Neural cell (in vitro differentiated cells): Measurements from ENCODE around the gene KCNJ10. TPM values are rescaled to one million over a fixed set of nuclear protein-coding genes. Genes with fewer than 3 reads are reported as not detected.

Experiments used
- H2AFZ ChIP-seq: fragments of 200-600, 300-800 bp; sonication (generic), shearing (Covaris generic); 2 replicates; pipeline ENCODE4 v1.6.0; 2014; ENCODE audit warnings: low read depth, mild to moderate bottlenecking, antibody characterized with exemption, low read length, moderate library complexity
- H3F3A ChIP-seq: fragments of 200-600 bp; shearing (Covaris generic); 2 replicates; pipeline ENCODE4 v1.6.1; 2016; ENCODE audit warnings: mild to moderate bottlenecking, moderate library complexity, mixed read lengths, antibody characterized with exemption, low read length; ENCODE audit not compliant: insufficient read depth, poor library complexity, severe bottlenecking
- H3K27ac ChIP-seq: fragments of 200-600, 300-800 bp; sonication (generic), shearing (Covaris generic); 2 replicates; pipeline ENCODE4 v1.5.1; 2014; ENCODE audit warnings: mild to moderate bottlenecking, low read length, moderate library complexity
- H3K27me3 ChIP-seq: fragments of 300-800, 200-600 bp; sonication (generic), shearing (Covaris generic); 2 replicates; pipeline ENCODE4 v1.6.0; 2014; ENCODE audit warnings: mild to moderate bottlenecking, low read depth, low read length, moderate library complexity; ENCODE audit not compliant: insufficient read depth
- H3K36me3 ChIP-seq: fragments of 300-800, 200-600 bp; sonication (generic), shearing (Covaris generic); 2 replicates; pipeline ENCODE4 v1.5.1; 2014; ENCODE audit warnings: mild to moderate bottlenecking, antibody characterized with exemption, low read length, moderate library complexity; ENCODE audit not compliant: insufficient read depth
- H3K4me2 ChIP-seq: fragments of 300-800, 200-600 bp; sonication (generic), shearing (Covaris generic); 2 replicates; pipeline ENCODE4 v1.6.0; 2014; ENCODE audit warnings: mild to moderate bottlenecking, low read length
- H3K4me3 ChIP-seq: fragments of 300-800, 200-600 bp; sonication (generic), shearing (Covaris generic); 2 replicates; pipeline ENCODE4 v1.5.1; 2014; ENCODE audit warnings: mild to moderate bottlenecking, low read length, moderate library complexity
- H3K79me2 ChIP-seq: fragments of 200-600 bp; shearing (Covaris generic); replicated peaks from 2 replicates; pipeline ENCODE4 v1.6.0; 2014; ENCODE audit warnings: mild to moderate bottlenecking, low read length, moderate library complexity; ENCODE audit not compliant: insufficient read depth
- H3K9ac ChIP-seq: fragments of 300-800, 200-600 bp; sonication (generic), shearing (Covaris generic); 2 replicates; pipeline ENCODE4 v1.6.1; 2016; ENCODE audit warnings: mild to moderate bottlenecking, low read length, mixed read lengths
- H3K9me2 ChIP-seq: fragments of 200-600 bp; shearing (Covaris generic); 2 replicates; pipeline ENCODE4 v1.6.1; 2016; ENCODE audit warnings: mild to moderate bottlenecking, low read length, mixed read lengths; ENCODE audit not compliant: insufficient read depth
- H3K9me3 ChIP-seq: fragments of 200-600, 300-800 bp; sonication (generic), shearing (Covaris generic); 2 replicates; pipeline ENCODE4 v1.6.1; 2016; ENCODE audit warnings: mild to moderate bottlenecking, mixed run types, low read length, moderate library complexity, mixed read lengths
- H4K20me1 ChIP-seq: fragments of 200-600 bp; shearing (Covaris generic); 2 replicates; pipeline ENCODE4 v1.6.1; 2016; ENCODE audit warnings: mild to moderate bottlenecking, mixed run types; ENCODE audit not compliant: insufficient read depth
- CTCF ChIP-seq: fragments of 450-650 bp; IDR thresholded peaks from 2 replicates; pipeline ENCODE4 v1.5.1; 2014; ENCODE audit warnings: antibody characterized with exemption, mild to moderate bottlenecking, moderate library complexity; ENCODE audit not compliant: poor library complexity, severe bottlenecking
- EP300 ChIP-seq: fragments of 450-650 bp; conservative IDR thresholded peaks from 2 replicates; pipeline ENCODE4 v1.6.1; 2014; ENCODE audit warnings: antibody characterized with exemption, mild to moderate bottlenecking, moderate library complexity; ENCODE audit not compliant: poor library complexity, severe bottlenecking
- EZH2 ChIP-seq: fragments of 200-600, 300-800 bp; shearing (Covaris generic), sonication (generic); IDR thresholded peaks from 2 replicates; pipeline ENCODE4 v1.6.1; 2014; ENCODE audit warnings: antibody characterized with exemption, low read length, borderline replicate concordance, mild to moderate bottlenecking; ENCODE audit not compliant: insufficient read depth, poor library complexity, severe bottlenecking
- MXI1 ChIP-seq: fragments of 450-650 bp; conservative IDR thresholded peaks from 2 replicates; pipeline ENCODE4 v1.6.1; 2014; ENCODE audit warnings: antibody characterized with exemption, mild to moderate bottlenecking; ENCODE audit not compliant: poor library complexity, severe bottlenecking
- POLR2AphosphoS5 ChIP-seq: IDR thresholded peaks from 2 replicates; pipeline ENCODE4 v1.6.1; 2012
- RAD21 ChIP-seq: fragments of 450-650 bp; conservative IDR thresholded peaks from 2 replicates; pipeline ENCODE4 v1.6.1; 2014; ENCODE audit warnings: antibody characterized with exemption, mild to moderate bottlenecking, moderate library complexity
- REST ChIP-seq: IDR thresholded peaks from 2 replicates; pipeline ENCODE4 v1.6.1; 2012; ENCODE audit warnings: borderline replicate concordance
- SMC3 ChIP-seq: fragments of 450-650 bp; conservative IDR thresholded peaks from 2 replicates; pipeline ENCODE4 v1.6.1; 2014; ENCODE audit warnings: antibody characterized with exemption, mild to moderate bottlenecking, moderate library complexity; ENCODE audit not compliant: poor library complexity
- TAF1 ChIP-seq: IDR thresholded peaks from 2 replicates; pipeline ENCODE4 v1.6.1; 2012; ENCODE audit warnings: low read depth
- polyA plus RNA-seq: library from polyadenylated mRNA; depleted of rRNA; stranded (reverse); fragments of >200 nt; gene quantifications from 2 replicates; pipeline ENCODE4 v1.2.3, GENCODE V29; 2014

Gene KCNJ10
- polyA plus RNA-seq, 1 donor from 2014 or later, result not detected

- no peak overlapping the region for H2AFZ ChIP-seq
- H3K4me3 ChIP-seq, result no peak overlapping the region
- H3K9me2 ChIP-seq, result no peaks in the 10 kb centered on the region
- no peak overlapping the region for H3K27ac ChIP-seq
- no peak overlapping the region for H3K9ac ChIP-seq
- H3K27me3 ChIP-seq, result no peaks in the 10 kb centered on the region
- H4K20me1 ChIP-seq, result no peaks in the 10 kb centered on the region
- H3K4me2 ChIP-seq, result no peak overlapping the region
- no peaks in the 10 kb centered on the region for H3F3A ChIP-seq
- TF ChIP-seq TAF1 (no peak), REST (no peak), RAD21 (no peak), MXI1 (no peak), SMC3 (no peak), EP300 (no peak), POLR2AphosphoS5 (no peak), EZH2 (no peak), CTCF (no peak)
- H3K36me3 ChIP-seq, result no peaks in the 10 kb centered on the region
- no peaks in the 10 kb centered on the region for H3K79me2 ChIP-seq
- H3K9me3 ChIP-seq, result no peaks in the 10 kb centered on the region
These were observed 13.3 kb downstream of the KCNJ10 start for GRCh38 chr1:160056648-160057169.

- no peak overlapping the region for H3K4me2 ChIP-seq
- TF ChIP-seq MXI1 (no peak), SMC3 (no peak), EP300 (no peak), POLR2AphosphoS5 (no peak), RAD21 (no peak), CTCF (no peak), REST (no peak), EZH2 (no peak), TAF1 (no peak)
- H3K4me3 ChIP-seq, result no peak overlapping the region
- H3K27me3 ChIP-seq, result no peaks in the 10 kb centered on the region
- H3K27ac ChIP-seq, result no peak overlapping the region
- H3F3A ChIP-seq, result no peaks in the 10 kb centered on the region
- no peaks in the 10 kb centered on the region for H4K20me1 ChIP-seq
- H3K9ac ChIP-seq, result no peak overlapping the region
- no peaks in the 10 kb centered on the region for H3K9me3 ChIP-seq
- H3K9me2 ChIP-seq, result no peaks in the 10 kb centered on the region
- no peak overlapping the region for H2AFZ ChIP-seq
- no peaks in the 10 kb centered on the region for H3K36me3 ChIP-seq
- H3K79me2 ChIP-seq, result no peaks in the 10 kb centered on the region
These were observed 16.2 kb downstream of the KCNJ10 start for GRCh38 chr1:160053548-160054365.
